ENCODE results near the gene LRP1B.

GRCh38 chr2:141162314-141162713 is 968.5 kb downstream of the LRP1B start:
- TF ChIP-seq YY1 (IDR thresholded peaks at IDR 0.05; ENCODE audit: insufficient read depth, insufficient read length) (no peak), ZNF274 (IDR thresholded peaks at IDR 0.05; ENCODE audit: low read depth, low read length) (no peak), SUZ12 (IDR thresholded peaks at IDR 0.05; ENCODE audit: extremely low read depth, insufficient read depth, insufficient read length) (no peak)

Data from NT2/D1 (cell line).